ENCODE results near the gene MRPS18A. TPM values are rescaled to one million over a fixed set of nuclear protein-coding genes. Genes with fewer than 3 reads are reported as not detected.

The MRPS18A gene
- total RNA-seq, 1 donor from 2014 or later, result 29.8 TPM

DNA sequence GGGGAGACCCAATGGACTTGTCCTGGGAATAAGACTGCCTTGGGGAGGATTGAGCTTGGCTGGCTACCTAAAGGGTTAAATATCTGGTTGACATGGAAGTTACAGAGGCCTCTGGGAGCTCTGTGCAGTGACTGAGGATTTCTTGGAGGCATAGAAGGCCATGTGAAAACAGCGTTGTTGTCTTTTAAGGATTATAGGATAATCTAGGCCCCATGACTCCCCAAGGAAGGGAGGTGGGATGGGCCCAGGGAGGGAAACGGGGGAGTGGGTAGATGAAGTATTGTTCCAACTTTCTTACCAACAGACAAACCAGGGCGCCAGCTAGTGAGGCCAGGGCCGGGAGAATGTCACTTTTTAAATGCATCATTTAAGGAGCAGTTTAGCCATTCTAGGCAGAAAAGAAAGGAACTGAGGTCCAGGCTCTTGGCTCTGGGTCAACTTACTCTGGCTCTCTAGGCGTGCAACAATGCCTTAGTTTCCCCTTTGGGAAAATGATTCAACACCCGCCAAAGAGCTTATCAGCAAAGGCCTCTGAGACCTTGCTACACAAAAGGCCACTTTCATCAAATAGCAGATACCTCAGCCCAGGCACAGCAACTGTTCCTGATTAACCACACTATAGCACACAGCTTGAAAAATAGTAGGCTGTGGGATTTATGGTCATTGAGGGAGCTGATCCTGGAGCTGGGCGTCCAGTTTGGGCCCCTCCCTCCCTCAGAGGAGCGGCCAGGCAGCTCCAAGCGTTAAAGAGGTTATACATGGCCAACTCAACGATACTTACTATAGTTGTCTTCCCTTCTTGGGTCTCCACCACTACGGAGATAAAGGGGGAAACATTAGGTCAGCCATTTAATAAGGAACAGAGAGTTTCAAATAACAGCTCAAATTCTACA, 7.0 kb downstream of the MRPS18A start:
- intact Hi-C loops (cut with DNase I), result no loop called here
- TF ChIP-seq, protein P1, sequence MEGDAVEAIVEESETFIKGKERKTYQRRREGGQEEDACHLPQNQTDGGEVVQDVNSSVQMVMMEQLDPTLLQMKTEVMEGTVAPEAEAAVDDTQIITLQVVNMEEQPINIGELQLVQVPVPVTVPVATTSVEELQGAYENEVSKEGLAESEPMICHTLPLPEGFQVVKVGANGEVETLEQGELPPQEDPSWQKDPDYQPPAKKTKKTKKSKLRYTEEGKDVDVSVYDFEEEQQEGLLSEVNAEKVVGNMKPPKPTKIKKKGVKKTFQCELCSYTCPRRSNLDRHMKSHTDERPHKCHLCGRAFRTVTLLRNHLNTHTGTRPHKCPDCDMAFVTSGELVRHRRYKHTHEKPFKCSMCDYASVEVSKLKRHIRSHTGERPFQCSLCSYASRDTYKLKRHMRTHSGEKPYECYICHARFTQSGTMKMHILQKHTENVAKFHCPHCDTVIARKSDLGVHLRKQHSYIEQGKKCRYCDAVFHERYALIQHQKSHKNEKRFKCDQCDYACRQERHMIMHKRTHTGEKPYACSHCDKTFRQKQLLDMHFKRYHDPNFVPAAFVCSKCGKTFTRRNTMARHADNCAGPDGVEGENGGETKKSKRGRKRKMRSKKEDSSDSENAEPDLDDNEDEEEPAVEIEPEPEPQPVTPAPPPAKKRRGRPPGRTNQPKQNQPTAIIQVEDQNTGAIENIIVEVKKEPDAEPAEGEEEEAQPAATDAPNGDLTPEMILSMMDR (IDR thresholded peaks at IDR 0.05), result no peak
- peaks cover 33 to 60% of the 10 kb centered on the region in 2 donors for H3K36me3 ChIP-seq
- H3K4me1 ChIP-seq, result no peaks in the 10 kb centered on the region
- no peak overlapping the region for H3K4me3 ChIP-seq
- H3K27me3 ChIP-seq, result no peaks in the 10 kb centered on the region
- H3K9me3 ChIP-seq, result no peaks in the 10 kb centered on the region
- H3K27ac ChIP-seq, result no peak overlapping the region
- no peak for DNase-seq (ENCODE audit: low spot score in 2 of 2)

DNA sequence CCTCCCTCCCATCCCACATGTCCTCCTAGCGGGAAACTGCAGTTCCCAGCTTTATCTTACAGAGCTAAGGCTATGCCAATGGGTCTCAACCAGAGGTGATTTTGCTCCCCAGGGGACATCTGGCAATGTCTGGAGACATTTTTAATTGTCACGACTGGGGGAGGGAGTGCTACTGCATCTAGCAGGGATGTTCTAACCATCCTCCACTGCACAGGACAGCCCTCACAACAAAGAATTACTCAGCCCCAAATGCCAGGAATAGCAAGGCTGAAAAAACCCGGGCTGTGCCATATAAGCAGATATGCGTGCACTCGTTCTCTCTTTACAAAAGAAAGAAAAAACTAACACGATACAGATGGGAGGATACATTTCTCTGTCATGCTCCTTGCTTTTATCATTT, 8.5 kb downstream of the MRPS18A start:
- no peaks in the 10 kb centered on the region for H3K4me1 ChIP-seq
- no peak overlapping the region for H3K27ac ChIP-seq
- peaks cover 45 to 75% of the 10 kb centered on the region in 2 donors for H3K36me3 ChIP-seq
- DNase-seq (ENCODE audit: low spot score in 2 of 2), result no peak
- no peaks in the 10 kb centered on the region for H3K9me3 ChIP-seq
- TF ChIP-seq, protein P1 (IDR thresholded peaks at IDR 0.05), result no peak
- H3K4me3 ChIP-seq, result no peak overlapping the region
- intact Hi-C loops (cut with DNase I), result no loop called here
- no peaks in the 10 kb centered on the region for H3K27me3 ChIP-seq

DNA sequence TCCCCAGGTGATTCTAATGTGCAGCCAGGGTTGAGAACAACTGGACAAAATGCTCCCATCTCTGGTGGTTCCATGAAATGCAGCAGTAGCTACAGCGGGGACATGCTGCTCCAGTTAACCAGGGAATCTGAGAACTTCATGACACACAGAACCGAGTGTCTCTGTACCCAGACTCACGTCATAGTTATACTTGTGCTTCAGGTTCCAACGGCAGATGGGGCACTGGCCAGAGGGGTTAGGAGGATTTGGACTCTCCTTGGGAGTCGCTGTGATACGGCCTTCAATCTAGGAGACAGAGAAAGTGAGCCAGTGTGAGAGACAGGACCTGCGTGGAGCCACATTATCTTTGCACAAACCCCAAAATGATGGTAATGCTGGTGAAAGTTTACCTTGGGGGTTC, 9.2 kb downstream of the MRPS18A start:
- intact Hi-C loops (cut with DNase I), result no loop called here
- Histone ChIP-seq H3K27me3 (no peaks in the 10 kb centered on the region), H3K9me3 (no peaks in the 10 kb centered on the region), H3K27ac (no peak overlapping the region), H3K4me3 (no peak overlapping the region), H3K4me1 (peaks cover 2% of the 10 kb centered on the region in 2 donors), H3K36me3 (peaks cover 50 to 83% of the 10 kb centered on the region in 2 donors)
- no peak for DNase-seq (ENCODE audit: low spot score in 2 of 2)
- TF ChIP-seq, protein P1 (IDR thresholded peaks at IDR 0.05), result no peak

DNA sequence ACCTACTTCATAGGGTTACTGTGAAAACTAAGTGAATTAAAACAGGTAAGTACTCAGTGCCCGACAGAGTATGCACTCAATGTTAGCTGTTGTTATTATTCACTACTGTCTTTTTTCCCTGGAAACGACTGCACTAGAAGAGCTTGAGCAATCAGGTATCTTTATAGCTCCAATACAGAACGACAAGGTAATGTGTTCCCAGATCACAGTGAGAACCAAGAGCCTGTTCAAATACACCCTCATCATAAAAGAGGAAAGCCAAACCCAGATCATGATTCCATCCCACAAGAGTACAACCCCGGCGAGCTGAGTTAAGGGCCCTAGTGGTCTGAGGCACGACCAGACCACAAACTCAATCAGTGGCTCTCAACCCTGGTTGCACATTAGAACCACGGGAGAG, 9.8 kb downstream of the MRPS18A start:
- H3K27me3 ChIP-seq, result no peaks in the 10 kb centered on the region
- TF ChIP-seq, protein P1 (IDR thresholded peaks at IDR 0.05), result no peak
- intact Hi-C loops (cut with DNase I), result no loop called here
- no peaks in the 10 kb centered on the region for H3K9me3 ChIP-seq
- H3K4me1 ChIP-seq, result peaks cover 3 to 4% of the 10 kb centered on the region in 2 donors
- peaks cover 50 to 87% of the 10 kb centered on the region in 2 donors for H3K36me3 ChIP-seq
- DNase-seq (ENCODE audit: low spot score in 2 of 2), result no peak
- no peak overlapping the region for H3K27ac ChIP-seq
- no peak overlapping the region for H3K4me3 ChIP-seq

DNA sequence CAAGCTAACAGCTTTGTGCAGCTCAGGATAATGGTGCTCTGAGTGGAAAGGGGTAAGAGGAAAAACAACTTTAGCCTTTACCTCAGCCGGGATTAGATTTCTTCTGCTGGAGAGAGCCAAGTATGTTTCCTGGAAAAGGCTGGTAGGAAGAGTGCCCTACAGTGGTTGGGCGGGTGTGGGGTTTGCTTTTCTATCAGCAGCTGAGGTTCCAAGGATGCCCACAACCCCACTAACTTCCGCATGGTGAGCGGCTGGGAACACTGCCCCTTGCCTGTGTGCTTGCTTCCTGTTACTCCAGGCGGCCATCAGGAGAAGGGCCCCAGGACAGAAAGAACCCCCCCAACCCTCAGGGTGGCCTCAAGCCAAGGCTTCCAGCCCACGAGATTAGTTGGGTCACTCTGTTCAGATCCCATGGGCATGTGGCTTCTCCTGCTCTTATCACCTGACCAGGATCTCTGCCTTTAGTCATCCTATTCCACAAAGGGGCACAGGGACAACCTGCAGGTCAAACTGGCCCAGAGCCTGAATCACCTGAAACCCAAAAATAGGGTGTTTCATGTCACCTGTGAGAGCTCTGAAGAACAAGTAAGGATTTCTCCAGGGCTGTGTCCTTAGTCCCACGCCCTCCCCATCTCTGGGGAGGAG, 10.5 kb downstream of the MRPS18A start:
- TF ChIP-seq, protein P1 (IDR thresholded peaks at IDR 0.05), result no peak
- H3K4me3 ChIP-seq, result no peak overlapping the region
- DNase-seq (ENCODE audit: low spot score in 2 of 2), result no peak
- intact Hi-C loops (cut with DNase I), result no loop called here
- H3K36me3 ChIP-seq, result peaks cover 53 to 94% of the 10 kb centered on the region in 2 donors
- H3K27ac ChIP-seq, result no peak overlapping the region
- H3K9me3 ChIP-seq, result no peaks in the 10 kb centered on the region
- peaks cover 3 to 4% of the 10 kb centered on the region in 2 donors for H3K4me1 ChIP-seq
- no peaks in the 10 kb centered on the region for H3K27me3 ChIP-seq

All from ascending aorta (tissue), 2 donors.